Thyroid gland (tissue), 4 donors: ENCODE data around the gene SULF2. TPM values are rescaled to one million over a fixed set of nuclear protein-coding genes. Genes with fewer than 3 reads are reported as not detected.
A peak's percentile ranks its signal among the peaks of the same experiment; 100 is the strongest.

Experiments
- DNase-seq, 2 donors: peaks; one replicate each; pipeline ENCODE4 v3.0.0-alpha.2; 2019
- H3K27ac ChIP-seq, 3 donors: fragments of 200-600 bp; sonication (generic); 1 replicate in 2 of 3; 2 replicates in 1 of 3; pipeline ENCODE4 v1.5.1; 2016 to 2019; ENCODE audit warnings: mild to moderate bottlenecking in 1 of 3, moderate library complexity in 1 of 3
- H3K27me3 ChIP-seq: fragments of 200-600 bp; sonication (generic); one replicate; pipeline ENCODE4 v1.5.1; 2019
- H3K36me3 ChIP-seq, 2 donors: fragments of 200-600 bp; sonication (generic); one replicate each; pipeline ENCODE4 v1.5.1; 2016 to 2019
- H3K4me1 ChIP-seq, 2 donors: fragments of 200-600 bp; sonication (generic); one replicate each; pipeline ENCODE4 v1.5.1; 2017 to 2019
- H3K4me3 ChIP-seq, 3 donors: fragments of 200-600 bp; sonication (generic); replicated peaks in 1 of 3; 1 replicate in 2 of 3; 2 replicates in 1 of 3; pipeline ENCODE4 v1.5.1; 2016; ENCODE audit warnings: mild to moderate bottlenecking in 1 of 3
- H3K9me3 ChIP-seq: fragments of 200-600 bp; sonication (generic); one replicate; pipeline ENCODE4 v1.5.1; 2017
- POLR2A ChIP-seq, 2 donors: fragments of 450-650 bp; IDR thresholded peaks; one replicate each; pipeline ENCODE4 v1.6.1; 2017; ENCODE audit warnings: antibody characterized with exemption in 2 of 2, mild to moderate bottlenecking in 2 of 2, moderate library complexity in 1 of 2
- WGBS, 2 donors: methylation state at CpG; one replicate each; pipeline ENCODE4 v1.1.5; 2017; 5-methylcytosine and 5-hydroxymethylcytosine counted together
- intact Hi-C: fragments of 100-400 bp; cut with DNase I; formaldehyde crosslinking; loops from one replicate; pipeline ENCODE4 v1.15.1; 2023
- total RNA-seq, 4 donors: library from RNA; depleted of rRNA; stranded (reverse); fragments of >200 nt; gene quantifications; one replicate each; pipeline ENCODE4 v1.2.3, GENCODE V29; 2016
- TF ChIP-seq, protein P1 (sequence below), 6 experiments: fragments of 200-600 bp in 3 of 6; fragments of 450-650 bp in 3 of 6; sonication (generic) in 3 of 6; IDR thresholded peaks; one replicate each; pipeline ENCODE4 v1.5.1; 2016 to 2019; ENCODE audit warnings: antibody characterized with exemption in 6 of 6, mild to moderate bottlenecking in 2 of 6, inconsistent platforms in 1 of 6, moderate library complexity in 1 of 6

Gene SULF2
- total RNA-seq, 4 donors from 2014 or later: 39.4 to 90.6 (median 55.4) TPM

DNA sequence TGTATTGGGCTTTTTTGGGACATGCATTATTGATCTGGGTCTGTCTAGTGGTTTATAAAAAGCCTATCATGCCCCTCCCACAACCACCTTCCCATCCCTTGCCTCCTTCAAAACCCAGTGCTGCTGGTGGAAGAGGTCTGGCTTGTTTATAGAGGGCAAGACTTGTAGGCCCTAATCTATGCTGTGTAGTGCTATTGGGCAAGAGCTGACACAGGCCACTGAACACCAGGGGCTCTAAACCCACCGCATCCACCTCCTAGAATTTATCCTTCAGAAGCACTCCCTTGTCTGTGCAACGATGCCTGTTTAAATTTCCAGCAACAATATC is 30.9 kb downstream of the SULF2 start:
- H3K27me3 ChIP-seq: no peaks in the 10 kb centered on the region
- TF ChIP-seq POLR2A (IDR thresholded peaks at IDR 0.05): no peak
- TF ChIP-seq, protein P1, sequence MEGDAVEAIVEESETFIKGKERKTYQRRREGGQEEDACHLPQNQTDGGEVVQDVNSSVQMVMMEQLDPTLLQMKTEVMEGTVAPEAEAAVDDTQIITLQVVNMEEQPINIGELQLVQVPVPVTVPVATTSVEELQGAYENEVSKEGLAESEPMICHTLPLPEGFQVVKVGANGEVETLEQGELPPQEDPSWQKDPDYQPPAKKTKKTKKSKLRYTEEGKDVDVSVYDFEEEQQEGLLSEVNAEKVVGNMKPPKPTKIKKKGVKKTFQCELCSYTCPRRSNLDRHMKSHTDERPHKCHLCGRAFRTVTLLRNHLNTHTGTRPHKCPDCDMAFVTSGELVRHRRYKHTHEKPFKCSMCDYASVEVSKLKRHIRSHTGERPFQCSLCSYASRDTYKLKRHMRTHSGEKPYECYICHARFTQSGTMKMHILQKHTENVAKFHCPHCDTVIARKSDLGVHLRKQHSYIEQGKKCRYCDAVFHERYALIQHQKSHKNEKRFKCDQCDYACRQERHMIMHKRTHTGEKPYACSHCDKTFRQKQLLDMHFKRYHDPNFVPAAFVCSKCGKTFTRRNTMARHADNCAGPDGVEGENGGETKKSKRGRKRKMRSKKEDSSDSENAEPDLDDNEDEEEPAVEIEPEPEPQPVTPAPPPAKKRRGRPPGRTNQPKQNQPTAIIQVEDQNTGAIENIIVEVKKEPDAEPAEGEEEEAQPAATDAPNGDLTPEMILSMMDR (IDR thresholded peaks at IDR 0.05): no peak
- DNase-seq: no peak
- no peak overlapping the region for H3K27ac ChIP-seq
- no peak overlapping the region for H3K4me3 ChIP-seq
- intact Hi-C loops: no loop called here
- peaks cover 7 to 9% of the 10 kb centered on the region in 2 donors for H3K4me1 ChIP-seq
- no peaks in the 10 kb centered on the region for H3K9me3 ChIP-seq
- H3K36me3 ChIP-seq: no peaks in the 10 kb centered on the region
- WGBS, 2 donors: 47 to 71% methylated on average over 2 of the region's 2 CpGs

DNA sequence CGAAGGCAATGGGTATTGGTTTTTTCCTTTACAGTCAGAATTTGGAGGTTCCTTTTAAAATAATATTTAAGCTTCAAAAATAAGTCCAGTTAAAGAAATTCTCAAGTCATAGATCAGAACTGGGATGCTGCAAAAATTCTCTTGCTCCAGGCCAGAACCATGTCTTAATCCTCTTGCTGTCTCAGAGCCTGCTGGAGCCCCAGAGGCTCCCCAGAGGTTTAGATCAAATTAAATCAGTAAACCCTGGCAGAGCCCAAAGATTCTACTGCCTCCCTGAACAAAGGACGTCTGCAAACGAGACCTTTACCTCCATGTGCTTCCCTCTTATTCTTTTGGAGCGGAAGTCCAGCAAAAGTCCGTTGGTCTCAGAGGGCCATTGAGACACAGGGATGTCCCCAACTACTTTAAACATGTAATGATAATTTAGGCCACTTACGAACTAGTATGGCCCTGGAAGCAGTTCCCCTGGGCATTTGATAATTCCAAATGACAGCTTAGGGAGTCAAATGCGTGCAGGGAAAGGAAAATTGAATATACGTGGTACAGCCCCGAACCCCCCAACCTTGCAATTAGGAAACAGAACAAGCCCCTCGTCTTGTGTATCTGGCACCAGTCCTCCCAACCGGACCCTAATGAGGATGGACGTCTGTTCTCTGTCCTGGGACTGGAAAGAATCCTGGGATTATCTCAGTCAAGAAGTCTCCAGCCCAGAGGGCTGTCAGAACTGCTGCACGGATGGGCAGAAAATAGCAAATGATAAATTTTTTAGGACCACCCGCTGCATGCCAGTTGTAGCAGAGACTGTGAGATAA is 31.5 kb downstream of the SULF2 start:
- Histone ChIP-seq H3K9me3 (no peaks in the 10 kb centered on the region), H3K4me1 (peaks cover 12 to 15% of the 10 kb centered on the region in 2 donors), H3K27me3 (no peaks in the 10 kb centered on the region), H3K27ac (no peak overlapping the region), H3K4me3 (no peak overlapping the region), H3K36me3 (no peaks in the 10 kb centered on the region)
- intact Hi-C loops: no loop called here
- TF ChIP-seq, protein P1 (IDR thresholded peaks at IDR 0.05): no peak
- TF ChIP-seq POLR2A (IDR thresholded peaks at IDR 0.05): no peak
- DNase-seq: no peak
- 78 to 84% methylated on average over 14 of the region's 14 CpGs for whole genome bisulfite sequencing, 2 donors

DNA sequence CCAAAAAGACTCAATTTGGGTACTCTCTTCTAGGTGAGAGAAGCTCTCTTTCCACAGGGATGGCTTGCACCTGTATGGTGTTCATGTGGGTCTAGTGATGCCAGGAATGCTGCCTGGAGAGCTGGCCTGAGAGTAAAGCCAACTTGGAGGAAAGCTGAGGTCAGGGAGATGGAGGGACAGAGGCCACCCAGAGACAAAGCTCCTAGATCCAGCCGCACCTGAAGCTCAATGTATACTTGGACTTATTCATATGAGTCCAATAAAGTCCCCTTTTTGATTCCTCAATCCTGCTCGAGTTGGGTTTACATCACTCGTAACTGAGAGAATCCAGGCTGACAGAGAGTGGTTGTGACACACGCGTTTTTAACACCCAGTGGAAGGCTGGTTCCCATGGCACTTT is 33.8 kb downstream of the SULF2 start:
- no peak for DNase-seq
- Histone ChIP-seq H3K4me3 (no peak overlapping the region), H3K36me3 (no peaks in the 10 kb centered on the region), H3K27me3 (no peaks in the 10 kb centered on the region), H3K9me3 (no peaks in the 10 kb centered on the region), H3K4me1 (peaks cover 16 to 21% of the 10 kb centered on the region in 2 donors), H3K27ac (no peak overlapping the region)
- WGBS, 2 donors: 93 to 96% methylated on average over 5 of the region's 5 CpGs
- intact Hi-C loops: no loop called here
- TF ChIP-seq, protein P1 (IDR thresholded peaks at IDR 0.05): no peak
- no peak for TF ChIP-seq POLR2A (IDR thresholded peaks at IDR 0.05)

DNA sequence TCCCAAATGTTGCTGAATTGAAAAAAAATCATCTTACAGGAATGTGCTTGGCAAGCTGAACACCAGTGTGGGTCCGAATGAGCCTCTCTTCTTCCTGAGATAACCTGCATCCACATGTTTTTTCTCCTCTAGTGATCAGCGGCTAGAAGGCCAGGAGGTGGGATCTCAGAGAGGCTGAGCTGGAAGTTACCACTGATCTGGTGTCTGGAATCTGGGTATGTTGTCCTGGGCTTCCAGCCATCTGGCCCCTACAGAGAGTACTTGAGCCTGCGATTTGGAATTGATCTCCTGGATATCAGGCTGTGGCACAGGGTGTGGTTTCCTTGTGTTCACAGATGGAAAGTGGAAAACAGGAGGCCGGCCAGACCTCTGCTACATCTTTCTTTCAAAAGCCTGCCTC is 35.9 kb downstream of the SULF2 start:
- Histone ChIP-seq H3K27me3 (no peaks in the 10 kb centered on the region), H3K36me3 (no peaks in the 10 kb centered on the region), H3K4me3 (no peak overlapping the region), H3K27ac (peak overlapping the region in 2 of 3 donors; percentile 2 to 55), H3K4me1 (peaks cover 16 to 21% of the 10 kb centered on the region in 2 donors), H3K9me3 (no peaks in the 10 kb centered on the region)
- peak; percentile 45 to 57 for DNase-seq
- WGBS, 2 donors: 9 to 40% methylated on average over 4 of the region's 4 CpGs
- TF ChIP-seq POLR2A (IDR thresholded peaks at IDR 0.05): no peak
- TF ChIP-seq, protein P1 (IDR thresholded peaks at IDR 0.05): no peak
- intact Hi-C loops: no loop called here

DNA sequence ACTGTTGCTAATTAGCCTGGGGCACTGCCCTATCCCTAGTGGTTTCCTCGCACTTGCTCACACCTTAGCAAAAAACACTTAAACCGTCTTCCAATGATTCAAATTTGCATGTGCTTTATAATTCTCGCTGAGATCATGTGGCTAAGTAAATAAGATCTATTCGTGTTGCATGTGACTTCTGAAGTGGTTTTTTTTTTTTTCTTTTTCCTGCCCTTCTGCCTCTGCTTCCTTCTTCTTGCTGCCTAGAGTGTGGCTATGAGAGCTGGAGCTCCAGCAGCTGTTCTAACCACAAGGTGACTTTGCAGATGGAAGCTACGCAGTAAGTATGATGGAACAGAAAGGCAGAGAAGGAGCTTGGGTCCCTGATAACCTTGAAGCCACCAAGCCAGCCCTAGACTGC is 36.5 kb downstream of the SULF2 start:
- Histone ChIP-seq H3K27ac (peak overlapping the region in 2 of 3 donors; percentile 2 to 38), H3K9me3 (no peaks in the 10 kb centered on the region), H3K4me3 (no peak overlapping the region), H3K4me1 (peaks cover 16 to 21% of the 10 kb centered on the region in 2 donors), H3K36me3 (no peaks in the 10 kb centered on the region), H3K27me3 (no peaks in the 10 kb centered on the region)
- WGBS, 2 donors: 66 to 72% methylated on average over 5 of the region's 5 CpGs
- intact Hi-C loops: no loop called here
- no peak for DNase-seq
- TF ChIP-seq, protein P1 (IDR thresholded peaks at IDR 0.05): no peak
- TF ChIP-seq POLR2A (IDR thresholded peaks at IDR 0.05): no peak
